HG03469 (cell line): ENCODE data around the gene NDST1.

Source experiments
- ATAC-seq: cut with Tn5 transposase; IDR thresholded peaks from one replicate; pipeline ENCODE4 v1.9.1; 2021; ENCODE audit warnings: mild to moderate bottlenecking, moderate library complexity, moderate number of reproducible peaks; ENCODE audit not compliant: unreplicated experiment

Gene NDST1

GRCh38 chr5:150521939-150522503 lies 14.1 kb downstream of the NDST1 start:
- no peak for ATAC-seq

DNA sequence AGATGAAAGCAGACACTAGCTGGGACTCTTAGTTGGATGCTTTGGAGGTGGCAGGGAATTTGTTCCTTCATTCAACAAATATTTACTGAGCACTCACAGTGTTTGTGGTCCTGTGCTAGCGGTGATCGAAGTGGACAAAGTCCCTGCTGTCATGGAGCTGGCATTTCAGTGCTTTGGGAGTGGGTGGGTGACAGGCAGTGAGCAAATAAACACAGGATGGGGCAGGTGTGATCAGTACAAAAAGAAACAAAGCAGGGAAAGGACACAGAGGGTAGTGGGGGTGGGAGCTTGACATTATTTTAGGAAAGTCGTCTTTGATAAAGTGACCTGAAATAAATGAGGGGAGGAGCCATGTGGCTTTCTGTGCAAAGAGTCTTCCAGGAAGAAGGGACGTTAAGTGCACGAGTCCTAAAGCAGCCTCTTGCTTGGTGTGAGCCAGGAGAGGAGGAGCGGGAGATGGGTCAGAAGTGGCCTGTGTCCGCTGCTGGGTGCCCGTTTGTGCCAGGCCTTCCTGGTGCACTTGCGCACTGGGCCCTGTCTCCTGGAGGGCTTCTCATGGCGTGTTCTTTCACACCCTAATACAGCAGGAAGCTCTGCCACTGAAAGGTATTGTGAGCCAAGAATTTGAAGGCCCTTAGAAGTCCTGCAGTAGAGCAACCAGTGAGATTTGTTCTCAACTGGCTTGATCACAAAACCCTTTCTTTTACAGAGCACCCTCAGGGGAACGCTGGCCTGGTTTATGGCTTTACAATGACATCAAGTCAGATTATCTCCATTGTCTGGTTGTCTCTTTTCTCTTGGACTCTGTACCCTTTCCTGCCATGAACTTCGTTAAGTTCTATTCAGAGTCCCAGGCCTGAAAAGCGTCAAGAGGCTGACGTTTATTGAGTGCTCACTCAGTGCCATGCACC lies 14.8 kb downstream of the NDST1 start:
- no peak for ATAC-seq

DNA sequence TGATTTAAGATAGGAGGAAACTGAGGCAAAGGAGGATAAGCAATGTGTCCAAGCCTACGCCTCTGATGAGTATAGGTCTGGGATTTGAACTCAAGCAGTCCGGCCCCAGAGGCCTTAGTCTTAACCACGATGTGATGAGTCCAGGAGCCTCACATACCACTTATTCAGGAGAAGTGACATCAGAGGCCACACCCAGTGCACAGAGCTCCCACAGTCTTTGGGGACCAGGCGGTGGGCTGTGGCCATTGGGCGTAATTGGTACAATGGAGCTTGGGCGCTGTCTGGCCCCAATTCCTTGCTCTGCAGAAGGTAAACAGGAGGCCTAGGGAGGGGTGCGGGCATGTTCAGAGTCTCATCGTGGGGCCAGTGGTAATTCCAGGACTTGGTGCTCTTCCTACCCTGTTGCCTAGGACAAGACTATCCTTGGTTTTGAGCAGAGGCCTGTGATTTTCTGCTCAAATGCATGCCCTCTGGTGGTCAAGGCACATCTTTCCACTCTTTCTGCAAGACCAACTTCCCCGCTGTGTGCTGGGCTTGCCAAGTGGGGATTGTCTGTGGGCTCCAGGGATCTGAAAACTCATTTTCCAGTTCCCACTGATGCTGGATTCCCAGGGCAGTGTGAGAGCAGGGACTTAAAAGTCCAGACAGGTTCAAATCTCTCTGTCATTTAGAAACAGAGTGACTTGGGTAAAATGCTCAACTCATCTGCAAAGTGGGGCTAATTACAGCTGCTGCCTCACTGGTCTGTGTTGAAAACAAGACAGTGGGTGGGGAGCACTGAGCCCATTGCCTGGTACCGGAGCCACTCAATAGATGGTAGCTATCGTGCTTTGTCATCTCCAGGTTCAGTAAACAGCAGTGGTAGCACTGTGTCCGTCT lies 15.8 kb downstream of the NDST1 start:
- ATAC-seq = no peak

DNA sequence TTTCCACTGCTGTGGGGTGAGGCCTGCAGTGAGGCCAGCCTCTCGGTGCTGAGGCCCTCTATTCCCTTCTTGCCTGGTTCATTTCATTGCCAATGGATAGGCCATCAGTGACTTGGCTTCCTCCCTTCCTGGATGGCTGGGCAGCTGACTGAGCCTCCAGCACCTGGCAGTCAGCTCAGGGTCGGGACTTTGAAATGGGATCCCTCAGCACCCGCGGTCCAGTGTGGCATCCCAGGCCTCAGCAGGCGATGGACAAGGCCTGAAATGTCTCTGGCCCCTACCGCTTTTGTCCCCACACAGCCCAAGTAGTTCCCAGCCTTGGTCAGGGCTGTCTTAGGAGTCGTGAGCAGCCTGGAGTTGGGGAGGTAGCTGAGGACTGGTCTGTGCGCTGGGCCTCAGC lies 17.2 kb downstream of the NDST1 start:
- ATAC-seq = no peak

GRCh38 chr5:150525781-150526180 lies 17.9 kb downstream of the NDST1 start:
- no peak for ATAC-seq

- ATAC-seq = no peak
Measured at GRCh38 chr5:150527038-150527437, 19.1 kb downstream of the NDST1 start.

DNA sequence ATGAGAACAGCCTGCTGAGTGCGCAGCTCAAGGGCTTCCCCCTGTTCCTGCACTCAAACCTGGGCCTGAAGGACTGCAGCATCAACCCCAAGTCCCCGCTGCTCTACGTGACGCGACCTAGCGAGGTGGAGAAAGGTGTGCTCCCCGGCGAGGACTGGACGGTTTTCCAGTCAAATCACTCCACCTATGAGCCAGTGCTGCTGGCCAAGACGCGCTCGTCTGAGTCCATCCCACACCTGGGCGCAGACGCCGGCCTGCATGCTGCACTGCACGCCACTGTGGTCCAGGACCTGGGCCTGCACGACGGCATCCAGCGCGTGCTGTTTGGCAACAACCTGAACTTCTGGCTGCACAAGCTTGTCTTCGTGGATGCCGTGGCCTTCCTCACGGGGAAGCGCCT lies 19.9 kb downstream of the NDST1 start:
- ATAC-seq = no peak

GRCh38 chr5:150528924-150529546 lies 21.1 kb downstream of the NDST1 start:
- ATAC-seq = no peak

GRCh38 chr5:150529555-150529954 lies 21.6 kb downstream of the NDST1 start:
- no peak for ATAC-seq

- ATAC-seq = no peak
Measured at GRCh38 chr5:150530423-150530822, 22.5 kb downstream of the NDST1 start.

DNA sequence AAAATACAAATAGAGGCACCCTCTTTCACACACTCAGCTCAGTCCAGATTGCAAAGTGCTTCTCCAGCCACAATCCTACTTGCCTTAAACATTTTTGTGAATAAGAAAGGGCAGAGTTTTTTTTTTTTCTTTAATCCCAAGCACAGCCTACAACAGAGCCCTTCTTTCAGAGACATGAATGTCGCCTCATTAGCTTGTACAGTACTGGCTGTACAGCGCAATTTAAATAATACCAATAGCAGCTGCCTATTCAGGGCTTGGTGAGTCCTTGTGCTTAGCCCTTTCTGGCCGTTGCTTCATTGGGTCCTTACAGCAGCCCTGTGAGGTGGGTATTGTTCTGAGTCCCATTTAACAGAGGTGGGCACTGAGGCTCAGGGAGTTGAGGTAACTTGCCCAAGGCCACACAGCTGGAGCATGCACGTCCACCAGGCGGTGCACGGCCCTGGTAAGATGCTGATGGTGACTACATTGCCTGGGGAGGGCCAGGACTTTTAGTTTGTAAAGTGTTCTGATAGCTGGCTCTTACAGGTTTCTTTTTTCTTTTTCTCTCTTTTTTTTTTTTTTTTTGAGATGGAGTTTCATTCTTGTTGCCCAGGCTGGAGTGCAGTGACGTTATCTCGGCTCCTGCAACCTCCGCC lies 23.1 kb downstream of the NDST1 start:
- ATAC-seq = no peak

GRCh38 chr5:150531686-150532085 lies 23.8 kb downstream of the NDST1 start:
- no peak for ATAC-seq

DNA sequence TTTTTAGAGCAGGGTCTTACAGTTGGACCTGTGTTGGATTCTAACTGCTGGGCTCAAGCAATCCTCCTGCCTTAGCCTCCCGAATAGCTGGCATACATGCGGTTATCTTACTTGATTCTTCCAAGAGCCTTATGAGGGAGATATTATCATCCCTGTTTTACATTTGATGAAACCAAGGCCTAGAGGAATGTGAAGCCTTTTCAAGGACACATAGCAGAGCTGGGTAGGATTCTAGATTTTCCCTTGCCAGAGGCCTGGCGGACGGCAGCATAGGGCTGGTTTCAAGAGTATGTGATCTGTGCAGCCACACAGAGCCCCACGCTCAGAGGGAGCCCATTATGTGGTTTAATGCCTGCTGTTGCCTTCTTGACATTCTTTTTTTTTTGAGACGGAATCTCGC lies 24.2 kb downstream of the NDST1 start:
- ATAC-seq = no peak

DNA sequence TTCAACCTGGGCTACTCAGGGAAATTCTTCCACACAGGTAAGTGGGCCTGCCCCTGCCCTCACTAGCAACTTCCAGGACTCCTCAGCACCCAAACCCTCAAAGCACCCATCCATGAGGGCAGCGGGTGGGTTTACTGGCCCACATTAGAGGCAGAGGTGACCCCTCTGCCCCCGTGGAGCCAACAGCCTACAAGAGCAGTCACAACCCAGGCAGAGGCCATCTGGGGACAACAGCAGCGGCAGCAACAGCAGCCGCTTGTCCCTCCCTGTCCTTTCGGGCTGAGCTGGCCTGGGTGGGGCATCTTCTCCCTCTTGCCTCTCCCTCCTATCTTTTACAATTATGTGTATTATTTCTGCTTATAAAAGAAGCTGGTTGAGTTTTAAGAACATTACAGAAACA lies 25.1 kb downstream of the NDST1 start:
- no peak for ATAC-seq

GRCh38 chr5:150534811-150535210 lies 26.9 kb downstream of the NDST1 start:
- no peak for ATAC-seq

DNA sequence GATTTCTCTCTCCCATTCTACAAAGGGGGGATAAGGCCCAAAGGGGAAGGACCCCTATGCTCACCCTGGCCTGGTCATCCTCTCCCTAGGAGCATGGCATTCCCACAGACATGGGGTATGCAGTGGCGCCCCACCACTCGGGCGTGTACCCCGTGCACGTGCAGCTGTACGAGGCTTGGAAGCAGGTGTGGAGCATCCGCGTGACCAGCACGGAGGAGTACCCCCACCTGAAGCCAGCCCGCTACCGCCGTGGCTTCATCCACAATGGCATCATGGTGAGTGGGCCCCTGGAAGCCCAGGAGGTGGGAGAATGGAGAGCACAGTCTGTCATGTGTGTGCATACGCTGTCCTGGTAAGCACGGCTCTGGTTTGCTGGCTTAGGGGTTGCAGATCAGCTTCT lies 27.7 kb downstream of the NDST1 start:
- ATAC-seq = no peak

DNA sequence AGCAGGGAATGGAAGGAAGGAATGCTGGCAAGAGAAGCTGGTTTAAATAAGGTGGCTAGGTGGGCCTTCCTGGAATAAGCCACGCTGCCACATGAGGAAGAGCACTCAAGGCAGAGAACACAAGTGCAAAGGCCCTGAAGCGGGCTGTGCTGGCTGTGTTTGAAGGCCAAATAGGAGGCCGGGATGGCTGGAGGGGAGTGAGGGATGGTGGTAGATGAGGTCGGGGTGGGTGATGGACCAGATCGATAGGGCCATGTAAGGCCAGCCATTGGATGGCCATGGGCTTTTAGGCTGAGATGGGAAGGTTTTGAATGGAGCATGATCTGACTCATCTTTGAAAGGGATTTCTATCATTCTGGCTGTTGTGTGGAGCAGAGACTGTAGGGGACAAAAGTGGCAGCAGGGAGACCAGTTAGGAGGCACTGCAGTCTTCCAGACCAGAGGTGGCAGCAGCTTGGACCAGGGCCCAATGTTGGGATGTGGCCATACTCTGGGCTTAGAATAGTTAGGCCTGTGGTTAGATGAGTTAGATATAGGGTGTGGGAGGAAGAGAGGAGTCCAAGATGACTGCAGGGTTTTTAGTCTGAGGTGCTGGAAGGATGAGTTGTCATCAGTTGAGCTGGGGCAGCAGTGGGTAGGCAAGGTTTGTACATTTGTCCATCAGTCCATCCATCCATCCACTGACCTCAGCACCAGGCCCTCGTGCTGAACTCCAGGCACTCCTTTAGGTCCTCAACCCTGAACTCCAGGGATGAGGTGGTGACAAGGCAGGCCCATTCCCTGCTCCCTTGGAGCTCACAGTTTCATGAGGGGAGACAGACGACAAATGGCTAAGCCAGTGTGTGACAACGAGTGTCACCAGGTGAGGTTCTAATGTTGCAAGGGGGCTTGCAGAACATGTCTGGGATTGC lies 30.3 kb downstream of the NDST1 start:
- ATAC-seq = no peak

DNA sequence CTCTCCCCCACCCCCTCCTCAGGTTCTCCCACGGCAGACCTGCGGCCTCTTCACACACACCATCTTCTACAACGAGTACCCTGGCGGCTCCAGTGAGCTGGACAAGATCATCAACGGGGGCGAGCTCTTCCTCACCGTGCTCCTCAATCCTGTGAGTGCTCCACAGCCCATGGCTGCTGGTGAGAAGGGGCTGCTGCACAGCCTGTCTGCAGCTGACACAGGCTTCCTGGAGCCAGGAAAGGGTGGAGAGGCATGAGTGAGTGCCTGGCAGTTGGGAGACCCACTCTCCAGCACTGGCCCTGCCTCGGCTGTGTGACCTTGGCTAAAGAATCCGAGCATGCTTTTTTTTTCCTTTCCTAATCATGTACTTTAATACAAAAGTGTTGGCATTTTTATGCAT lies 31.3 kb downstream of the NDST1 start:
- no peak for ATAC-seq

DNA sequence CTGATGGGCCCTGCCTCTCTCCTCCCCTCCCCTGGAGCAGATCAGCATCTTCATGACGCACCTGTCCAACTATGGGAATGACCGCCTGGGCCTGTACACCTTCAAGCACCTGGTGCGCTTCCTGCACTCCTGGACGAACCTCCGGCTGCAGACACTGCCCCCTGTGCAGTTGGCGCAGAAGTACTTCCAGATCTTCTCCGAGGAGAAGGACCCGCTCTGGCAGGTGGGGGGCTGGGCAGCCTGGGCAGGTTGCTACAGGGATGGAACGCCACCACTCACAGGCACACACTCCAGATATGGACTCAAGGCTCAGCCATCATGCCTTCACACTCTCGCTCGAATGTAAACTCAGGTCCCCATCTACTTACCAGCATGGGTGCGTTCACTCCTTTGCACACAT lies 32.1 kb downstream of the NDST1 start:
- no peak for ATAC-seq
